Mucosa of stomach (tissue), 1 donor: ENCODE results near the gene CA11.
A peak's percentile ranks its signal among the peaks of the same experiment; 100 is the strongest.

Experiments
- H3K27me3 ChIP-seq: one replicate; pipeline ENCODE4 v1.7.0; 2013; ENCODE audit warnings: mild to moderate bottlenecking, low read length; ENCODE audit not compliant: control insufficient read depth, insufficient read depth
- H3K36me3 ChIP-seq: one replicate; pipeline ENCODE4 v1.7.0; 2013; ENCODE audit warnings: low read length; ENCODE audit not compliant: control insufficient read depth, insufficient read depth
- H3K4me1 ChIP-seq: one replicate; pipeline ENCODE4 v1.7.0; 2013; ENCODE audit warnings: mild to moderate bottlenecking, low read length; ENCODE audit not compliant: control insufficient read depth, insufficient read depth
- H3K4me3 ChIP-seq: one replicate; pipeline ENCODE4 v1.7.0; 2013; ENCODE audit warnings: low read length
- H3K9ac ChIP-seq: one replicate; pipeline ENCODE4 v1.7.0; 2013; ENCODE audit warnings: mild to moderate bottlenecking, low read length, moderate library complexity
- H3K9me3 ChIP-seq: one replicate; pipeline ENCODE4 v1.7.0; 2013; ENCODE audit warnings: mild to moderate bottlenecking, low read length, moderate library complexity; ENCODE audit not compliant: control insufficient read depth
- donor health status: Pancreatic carcinoma.

Gene CA11

DNA sequence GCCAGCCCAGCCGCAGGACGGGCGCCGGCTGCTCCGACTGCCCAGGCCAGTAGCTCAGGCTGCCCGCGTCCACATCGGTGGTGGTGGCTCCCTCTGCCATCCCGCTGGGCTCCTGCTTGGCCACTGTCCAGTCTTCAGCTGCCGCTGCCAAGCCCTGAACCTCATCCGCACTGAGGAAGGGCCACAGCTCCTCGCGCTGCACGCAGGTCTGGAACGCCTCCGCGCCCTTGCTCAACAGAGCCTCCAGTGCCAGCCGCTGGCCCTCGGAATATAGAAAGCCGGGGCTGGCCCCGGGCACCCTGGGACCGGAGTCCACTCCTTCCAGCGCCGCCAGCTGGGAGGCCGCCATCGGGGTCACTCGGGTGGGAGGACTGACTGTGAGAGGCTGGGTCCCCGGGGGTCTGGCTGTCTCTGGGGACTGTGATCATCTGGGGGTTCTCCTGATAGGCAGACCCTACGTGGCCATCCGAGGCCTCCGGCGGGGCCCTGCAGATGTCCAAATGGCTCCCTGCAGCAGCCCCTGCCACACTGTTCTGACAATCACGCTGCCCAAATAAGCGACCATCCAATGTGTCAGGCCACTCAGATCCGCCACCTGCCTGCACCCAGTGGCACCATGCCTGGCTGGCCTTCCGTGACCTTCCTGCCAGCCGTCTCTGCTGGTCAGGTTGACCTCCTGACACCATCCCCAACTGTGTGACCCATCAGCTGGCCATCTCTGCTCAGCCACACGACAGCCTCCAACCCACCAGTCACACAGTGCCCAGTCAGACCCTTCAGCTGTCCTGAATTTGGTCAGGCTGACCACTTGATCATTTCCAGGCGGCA lies 32.7 kb downstream of the CA11 start:
- no peaks in the 10 kb centered on the region for H3K27me3 ChIP-seq
- no peaks in the 10 kb centered on the region for H3K9me3 ChIP-seq
- peak overlapping the region; percentile 98 for H3K9ac ChIP-seq
- peak overlapping the region; percentile 90 for H3K4me3 ChIP-seq
- peaks cover 47% of the 10 kb centered on the region for H3K4me1 ChIP-seq
- peaks cover 33% of the 10 kb centered on the region for H3K36me3 ChIP-seq

DNA sequence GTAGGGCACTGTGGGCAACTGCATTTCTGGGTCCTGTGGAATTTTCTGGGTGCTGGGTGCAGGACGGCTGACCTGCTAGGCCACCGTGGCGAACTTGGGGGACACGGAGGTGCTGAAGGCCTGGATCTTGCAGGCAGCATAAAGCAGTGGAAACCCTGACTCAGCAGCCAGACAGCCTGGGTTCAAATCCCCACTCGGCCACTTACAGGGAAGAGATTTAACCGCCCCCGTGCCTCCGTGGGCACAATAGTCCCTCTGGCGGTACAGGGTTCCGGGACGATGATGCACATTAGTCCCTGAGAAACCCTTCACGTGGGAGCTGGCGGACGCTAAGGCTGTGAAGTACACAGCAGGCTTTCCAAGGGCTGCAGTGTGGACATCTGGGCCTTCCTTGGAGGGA lies 34.1 kb downstream of the CA11 start:
- Histone ChIP-seq H3K36me3 (peaks cover 26% of the 10 kb centered on the region), H3K9me3 (no peaks in the 10 kb centered on the region), H3K4me1 (peaks cover 36% of the 10 kb centered on the region), H3K9ac (no peak overlapping the region), H3K4me3 (no peak overlapping the region), H3K27me3 (no peaks in the 10 kb centered on the region)

DNA sequence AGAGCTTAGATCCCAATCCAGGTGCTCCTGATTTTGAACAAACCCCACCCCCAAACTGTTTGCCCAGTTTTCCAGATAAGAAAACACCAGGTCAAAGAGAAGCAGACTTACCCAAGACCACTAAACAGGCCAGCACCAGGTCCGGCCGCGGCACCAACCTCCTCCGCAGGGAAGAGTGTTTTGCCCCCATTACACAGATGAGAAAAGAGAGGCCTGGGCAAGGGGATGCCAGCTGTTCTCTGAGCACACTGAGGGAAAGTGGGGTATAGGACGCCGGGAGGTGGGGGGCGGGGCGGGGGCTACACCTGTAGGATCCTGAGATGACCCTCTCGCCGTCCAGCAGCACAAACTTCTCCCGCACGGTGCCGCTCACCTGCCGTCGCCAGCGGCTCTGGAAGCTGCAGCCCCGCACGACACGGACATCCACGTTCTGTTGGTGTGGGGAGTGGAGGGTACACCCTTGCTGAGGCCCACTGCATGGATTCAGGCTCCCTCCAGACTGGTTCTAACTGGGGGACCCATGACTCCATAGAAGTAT lies 36.3 kb downstream of the CA11 start:
- no peak overlapping the region for H3K9ac ChIP-seq
- no peak overlapping the region for H3K4me3 ChIP-seq
- H3K36me3 ChIP-seq: peaks cover 6% of the 10 kb centered on the region

DNA sequence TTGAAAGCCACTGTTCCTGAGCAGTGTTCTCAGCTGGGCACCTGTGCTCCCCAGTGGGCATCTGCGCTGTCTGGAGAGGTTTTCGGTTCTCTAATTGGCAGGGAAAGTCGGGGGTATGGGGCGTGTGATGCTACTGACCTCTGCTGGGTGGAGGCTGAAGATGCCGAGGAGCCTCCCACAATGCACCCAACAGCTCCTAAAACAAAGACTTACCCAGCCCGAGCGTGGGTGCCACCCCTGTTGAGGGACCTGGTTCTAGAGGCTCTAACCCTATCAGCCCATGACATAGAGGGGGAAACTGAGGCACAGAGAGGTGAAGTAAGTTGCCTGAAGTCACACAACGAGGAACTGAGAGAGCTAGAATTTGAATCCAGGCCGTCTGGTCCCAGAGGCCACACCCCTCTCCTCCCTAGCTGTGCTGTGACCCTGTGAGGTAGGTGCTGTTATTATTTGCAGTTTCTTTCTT lies 37.2 kb downstream of the CA11 start:
- Histone ChIP-seq H3K36me3 (peaks cover 6% of the 10 kb centered on the region), H3K27me3 (no peaks in the 10 kb centered on the region), H3K9ac (no peak overlapping the region), H3K4me3 (no peak overlapping the region), H3K9me3 (no peaks in the 10 kb centered on the region), H3K4me1 (peaks cover 19% of the 10 kb centered on the region)

More for the DNA sequence above, 36.3 kb downstream of the CA11 start:
- Histone ChIP-seq H3K9me3 (no peaks in the 10 kb centered on the region), H3K4me1 (peaks cover 16% of the 10 kb centered on the region), H3K27me3 (no peaks in the 10 kb centered on the region)

DNA sequence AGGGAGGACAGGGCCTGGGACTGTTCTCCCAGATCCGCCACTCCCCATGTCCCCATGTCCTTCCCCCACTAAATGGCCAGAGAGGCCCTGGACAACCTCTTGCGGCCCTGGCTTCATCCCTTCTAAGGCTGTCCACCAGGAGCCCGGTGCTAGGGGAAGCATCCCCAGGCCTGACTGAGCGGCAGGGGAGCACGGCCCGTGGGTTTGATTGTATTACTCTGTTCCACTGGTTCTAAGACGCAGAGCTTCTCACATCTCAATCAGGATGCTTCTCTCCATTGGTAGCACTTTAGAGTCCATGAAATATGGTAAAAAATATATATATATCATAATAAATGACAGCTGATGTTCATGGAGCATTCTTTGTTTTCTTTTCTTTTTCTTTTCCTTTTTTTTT lies 38.6 kb downstream of the CA11 start:
- no peaks in the 10 kb centered on the region for H3K27me3 ChIP-seq
- no peak overlapping the region for H3K4me3 ChIP-seq
- peaks cover 23% of the 10 kb centered on the region for H3K4me1 ChIP-seq
- peaks cover 6% of the 10 kb centered on the region for H3K36me3 ChIP-seq
- H3K9ac ChIP-seq: no peak overlapping the region
- no peaks in the 10 kb centered on the region for H3K9me3 ChIP-seq

DNA sequence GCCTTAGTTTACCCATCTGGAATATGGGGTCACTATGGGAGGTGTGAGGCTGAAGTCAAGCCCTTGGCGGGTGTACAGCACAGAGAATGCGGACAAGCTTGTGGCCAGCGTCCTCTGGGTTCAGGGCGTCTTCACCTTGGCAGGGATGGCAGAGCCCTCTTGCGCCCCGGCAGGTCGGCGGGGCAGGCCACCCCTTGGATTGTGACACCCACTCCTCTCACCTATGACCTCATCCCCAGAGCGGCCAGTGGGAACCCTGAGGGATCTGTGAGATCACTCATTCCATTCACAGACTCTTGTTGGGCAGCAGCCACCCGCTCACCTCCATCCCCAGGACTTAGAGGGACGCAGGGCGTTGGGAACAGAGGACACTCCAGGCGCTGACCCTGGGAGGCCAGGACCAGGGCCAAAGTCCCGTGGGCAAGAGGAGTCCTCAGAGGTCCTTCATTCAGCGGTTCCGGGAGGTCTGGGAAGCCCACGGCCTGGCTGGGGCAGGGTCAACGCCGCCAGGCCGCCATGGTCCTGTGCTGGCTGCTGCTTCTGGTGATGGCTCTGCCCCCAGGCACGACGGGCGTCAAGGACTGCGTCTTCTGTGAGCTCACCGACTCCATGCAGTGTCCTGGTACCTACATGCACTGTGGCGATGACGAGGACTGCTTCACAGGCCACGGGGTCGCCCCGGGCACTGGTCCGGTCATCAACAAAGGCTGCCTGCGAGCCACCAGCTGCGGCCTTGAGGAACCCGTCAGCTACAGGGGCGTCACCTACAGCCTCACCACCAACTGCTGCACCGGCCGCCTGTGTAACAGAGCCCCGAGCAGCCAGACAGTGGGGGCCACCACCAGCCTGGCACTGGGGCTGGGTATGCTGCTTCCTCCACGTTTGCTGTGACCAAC lies 39.3 kb downstream of the CA11 start, which contains the start of gene SPACA4:
TSS of gene SPACA4 (plus strand) at position 280 of the 896 bp plus-strand sequence. CDS start at position 517, 237 bp downstream.
- Histone ChIP-seq H3K27me3 (no peaks in the 10 kb centered on the region), H3K36me3 (peaks cover 2% of the 10 kb centered on the region), H3K9ac (no peak within 1 kb of the TSS), H3K4me1 (peaks cover 25% of the 10 kb centered on the region), H3K4me3 (no peak within 1 kb of the TSS), H3K9me3 (no peaks in the 10 kb centered on the region)

DNA sequence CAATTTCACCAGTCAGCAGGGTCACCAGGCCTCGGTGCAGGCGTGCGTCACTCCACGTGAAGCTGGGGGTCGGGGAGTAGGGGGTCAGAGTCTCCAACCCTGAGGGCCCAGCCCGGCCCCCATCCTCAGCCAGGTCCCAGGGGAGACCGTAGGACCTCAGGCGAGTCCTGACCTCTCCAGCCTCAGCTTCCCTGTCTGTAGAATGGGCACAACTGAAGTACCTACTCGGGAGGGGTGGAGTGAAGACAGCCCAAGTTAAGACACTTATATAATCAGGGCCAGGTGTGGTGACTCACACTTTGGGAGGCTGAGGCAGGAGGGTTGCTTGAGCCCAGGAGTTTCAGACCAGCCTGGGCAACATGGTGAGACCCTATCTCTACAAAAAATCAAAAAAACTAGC lies 42.1 kb downstream of the CA11 start:
- Histone ChIP-seq H3K27me3 (no peaks in the 10 kb centered on the region), H3K4me1 (peaks cover 23% of the 10 kb centered on the region), H3K36me3 (no peaks in the 10 kb centered on the region)

DNA sequence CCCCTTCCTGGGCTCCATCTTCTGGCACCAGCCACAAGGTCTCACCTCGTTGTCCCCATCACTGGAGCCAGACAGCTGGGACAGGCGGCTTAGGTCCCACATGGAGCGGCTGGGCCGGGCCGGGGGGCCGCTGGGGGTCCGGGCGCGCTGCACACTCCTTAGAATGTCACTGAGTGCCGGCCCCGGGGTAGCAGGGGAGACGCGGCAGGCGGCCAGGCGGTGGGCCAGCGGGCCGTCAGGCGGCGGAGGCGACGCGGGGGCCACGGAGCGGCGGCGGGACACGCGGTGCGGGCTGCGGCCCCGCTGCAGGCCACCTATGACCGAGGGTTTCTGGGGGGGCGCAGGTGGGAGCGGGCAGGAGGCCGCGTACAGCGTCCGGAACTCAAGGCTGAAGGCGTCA lies 42.5 kb downstream of the CA11 start:
- H3K9me3 ChIP-seq: no peaks in the 10 kb centered on the region
- peaks cover 19% of the 10 kb centered on the region for H3K4me1 ChIP-seq

More for the DNA sequence above, 42.1 kb downstream of the CA11 start:
- Histone ChIP-seq H3K9me3 (no peaks in the 10 kb centered on the region), H3K9ac (no peak overlapping the region), H3K4me3 (no peak overlapping the region)

DNA sequence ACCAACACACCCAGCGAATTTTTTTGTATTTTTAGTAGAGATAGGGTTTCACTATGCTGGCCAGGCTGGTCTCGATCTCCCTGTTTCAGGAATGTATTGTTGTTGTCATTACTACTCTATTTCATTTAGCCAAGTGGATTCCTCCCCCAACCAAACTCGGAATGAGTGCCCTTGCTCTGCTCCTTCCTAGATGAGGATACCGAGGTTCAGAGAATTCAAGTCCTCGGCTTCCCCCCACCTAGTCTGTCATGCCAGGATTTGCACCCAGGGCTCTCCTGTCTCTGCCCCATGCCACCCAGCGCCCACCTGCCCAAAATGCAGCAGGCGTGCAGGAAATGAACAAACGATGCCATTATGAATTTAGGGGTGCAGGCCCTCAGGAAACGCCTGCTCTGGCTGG lies 43.0 kb downstream of the CA11 start:
- no peaks in the 10 kb centered on the region for H3K27me3 ChIP-seq
- no peaks in the 10 kb centered on the region for H3K36me3 ChIP-seq
- H3K9ac ChIP-seq: peak overlapping the region; percentile 2
- no peak overlapping the region for H3K4me3 ChIP-seq
- no peaks in the 10 kb centered on the region for H3K9me3 ChIP-seq
- H3K4me1 ChIP-seq: peaks cover 19% of the 10 kb centered on the region

More for the DNA sequence above, 42.5 kb downstream of the CA11 start:
- H3K36me3 ChIP-seq: no peaks in the 10 kb centered on the region
- H3K4me3 ChIP-seq: no peak overlapping the region
- H3K9ac ChIP-seq: no peak overlapping the region
- no peaks in the 10 kb centered on the region for H3K27me3 ChIP-seq

DNA sequence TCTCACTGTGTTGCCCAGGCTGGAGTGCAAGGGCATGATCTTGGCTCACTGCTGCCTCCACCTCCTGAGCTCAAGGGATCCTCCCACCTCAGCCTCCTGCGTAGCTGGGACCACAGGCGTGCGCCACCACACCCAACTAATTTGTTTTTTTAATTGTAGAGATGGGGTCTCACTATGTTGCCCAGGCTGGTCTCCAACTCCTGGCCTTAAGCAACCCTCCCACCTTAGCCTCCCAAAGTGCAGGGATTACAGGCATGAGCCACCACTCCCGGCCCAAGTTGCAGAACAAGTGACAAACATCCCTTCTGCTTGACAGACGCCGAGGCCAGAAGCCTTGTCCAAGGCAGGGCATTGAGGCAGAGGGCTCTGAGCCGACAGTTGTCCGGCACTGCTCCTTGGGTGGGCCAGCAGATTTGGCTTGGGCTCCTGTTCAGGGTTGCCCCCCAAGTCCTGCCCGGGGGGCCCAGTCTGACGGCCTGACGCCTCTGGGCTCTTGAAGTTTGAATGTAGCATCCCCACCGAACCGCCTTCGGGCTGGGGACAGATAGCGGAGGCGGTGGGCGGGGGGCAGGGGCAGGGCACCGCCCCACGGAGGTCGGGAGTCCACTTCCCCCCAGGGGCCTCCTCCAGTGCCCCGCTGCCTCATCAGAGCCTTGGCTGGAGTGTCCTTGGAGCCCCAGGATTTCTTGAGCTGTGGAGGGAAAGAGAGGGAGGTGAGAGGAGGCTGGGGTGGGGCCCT lies 45.1 kb downstream of the CA11 start:
- H3K4me1 ChIP-seq: peaks cover 19% of the 10 kb centered on the region
- no peaks in the 10 kb centered on the region for H3K36me3 ChIP-seq
- H3K27me3 ChIP-seq: no peaks in the 10 kb centered on the region
- no peak overlapping the region for H3K4me3 ChIP-seq
- no peak overlapping the region for H3K9ac ChIP-seq
- no peaks in the 10 kb centered on the region for H3K9me3 ChIP-seq

DNA sequence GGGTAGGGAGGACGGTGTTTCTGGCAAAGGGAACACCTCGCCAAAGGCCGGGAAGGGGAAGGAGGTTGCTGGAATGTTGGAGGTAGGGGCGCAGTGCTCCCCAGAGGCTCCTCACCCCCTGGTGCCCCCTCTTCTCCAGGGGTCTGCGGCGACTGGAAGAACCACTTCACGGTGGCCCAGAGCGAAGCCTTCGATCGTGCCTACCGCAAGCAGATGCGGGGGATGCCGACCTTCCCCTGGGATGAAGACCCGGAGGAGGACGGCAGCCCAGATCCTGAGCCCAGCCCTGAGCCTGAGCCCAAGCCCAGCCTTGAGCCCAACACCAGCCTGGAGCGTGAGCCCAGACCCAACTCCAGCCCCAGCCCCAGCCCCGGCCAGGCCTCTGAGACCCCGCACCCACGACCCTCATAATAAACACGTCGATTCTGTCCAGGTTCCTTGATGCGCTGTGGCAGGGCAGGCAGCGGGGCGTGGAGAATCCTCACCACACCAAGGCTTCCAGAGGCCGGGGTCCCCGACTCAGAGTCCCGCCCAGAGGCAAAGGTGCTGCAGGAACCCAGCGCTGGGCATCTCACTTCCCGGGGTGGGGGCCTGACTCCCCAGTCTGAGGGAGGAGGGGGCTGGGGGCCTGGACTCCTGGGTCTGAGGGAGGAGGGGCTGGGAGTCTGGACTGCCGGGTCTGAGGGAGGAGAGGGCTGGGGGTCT lies 46.8 kb downstream of the CA11 start:
- no peaks in the 10 kb centered on the region for H3K9me3 ChIP-seq
- peaks cover 19% of the 10 kb centered on the region for H3K4me1 ChIP-seq
- H3K4me3 ChIP-seq: no peak overlapping the region
- H3K9ac ChIP-seq: no peak overlapping the region
- no peaks in the 10 kb centered on the region for H3K27me3 ChIP-seq
- H3K36me3 ChIP-seq: no peaks in the 10 kb centered on the region
